Aorta (tissue), 5 donors: ENCODE data around the gene ARHGDIB. TPM values are rescaled to one million over a fixed set of nuclear protein-coding genes. Genes with fewer than 3 reads are reported as not detected.

Experiments used
- ATAC-seq: fragments of 200-7000 bp; cut with Tn5 transposase; one replicate; pipeline ENCODE4 v1.9.1; 2022; ENCODE audit warnings: moderate library complexity; ENCODE audit not compliant: low FRiP score
- DNase-seq, 2 donors: peaks; one replicate each; pipeline ENCODE4 v3.0.0-alpha.2; 2020
- H3K27ac ChIP-seq, 2 donors: one replicate each; pipeline ENCODE4 v1.5.1; 2013; ENCODE audit warnings: low read length in 2 of 2, mild to moderate bottlenecking in 2 of 2, moderate library complexity in 2 of 2, control low read depth in 1 of 2, inconsistent platforms in 1 of 2, low read depth in 1 of 2
- H3K27me3 ChIP-seq, 2 donors: one replicate each; pipeline ENCODE4 v1.6.1; 2013; ENCODE audit warnings: control low read depth in 1 of 2, low read length in 1 of 2, mild to moderate bottlenecking in 1 of 2, moderate library complexity in 1 of 2; ENCODE audit not compliant: insufficient read depth in 2 of 2, control insufficient read depth in 1 of 2
- H3K36me3 ChIP-seq, 2 donors: one replicate each; pipeline ENCODE4 v1.6.1; 2013; ENCODE audit warnings: control low read depth in 1 of 2, low read length in 1 of 2, mild to moderate bottlenecking in 1 of 2; ENCODE audit not compliant: insufficient read depth in 2 of 2, control insufficient read depth in 1 of 2
- H3K4me1 ChIP-seq, 2 donors: one replicate each; pipeline ENCODE4 v1.6.1; 2013; ENCODE audit warnings: low read length in 2 of 2, control low read depth in 1 of 2, mild to moderate bottlenecking in 1 of 2, moderate library complexity in 1 of 2; ENCODE audit not compliant: insufficient read depth in 2 of 2, control insufficient read depth in 1 of 2
- H3K4me3 ChIP-seq, 2 donors: one replicate each; pipeline ENCODE4 v1.5.1; 2013; ENCODE audit warnings: low read length in 2 of 2, control low read depth in 1 of 2, mild to moderate bottlenecking in 1 of 2
- H3K9me3 ChIP-seq: one replicate; pipeline ENCODE4 v1.6.1; 2013; ENCODE audit warnings: mild to moderate bottlenecking, low read length; ENCODE audit not compliant: control insufficient read depth
- WGBS, 2 donors: extraction: QIAGEN DNeasy Blood & Tissue Kit; methylation state at CpG; one replicate each; pipeline ENCODE4 v1.1.7; 2013; 5-methylcytosine and 5-hydroxymethylcytosine counted together
- intact Hi-C, 2 donors: fragments of 100-400 bp; cut with DNase I; formaldehyde crosslinking; loops; one replicate each; pipeline versions ENCODE4 v1.14.2 to v1.15.0; 2022
- polyA plus RNA-seq, 2 donors: library from polyadenylated mRNA; stranded (reverse); fragments of 200-250 nt; gene quantifications; one replicate each; pipeline ENCODE4 v1.2.3, GENCODE V29; 2013
- total RNA-seq, 2 donors: library from RNA; stranded (reverse); fragmentation: NEBNext Ultra II Directional; extraction: Animal tissue kit (Norgen Biotek cat#: 25700); gene quantifications; one replicate each; pipeline ENCODE4 v1.2.1, GENCODE V29; 2021
- donor health status: healthy with polysubstance abuse.
- donor health status: Bipolar disorder and iron deficiency.
- donor health status: DM: no; HTN: no; CAD: no.
- donor health status: DM: no; HTN: no; CAD: no.
- donor health status: DM: yes; HTN: yes; CAD: no.

ARHGDIB gene
- total and polyA plus RNA-seq, 4 donors = 119 to 248 (median 152) TPM

DNA sequence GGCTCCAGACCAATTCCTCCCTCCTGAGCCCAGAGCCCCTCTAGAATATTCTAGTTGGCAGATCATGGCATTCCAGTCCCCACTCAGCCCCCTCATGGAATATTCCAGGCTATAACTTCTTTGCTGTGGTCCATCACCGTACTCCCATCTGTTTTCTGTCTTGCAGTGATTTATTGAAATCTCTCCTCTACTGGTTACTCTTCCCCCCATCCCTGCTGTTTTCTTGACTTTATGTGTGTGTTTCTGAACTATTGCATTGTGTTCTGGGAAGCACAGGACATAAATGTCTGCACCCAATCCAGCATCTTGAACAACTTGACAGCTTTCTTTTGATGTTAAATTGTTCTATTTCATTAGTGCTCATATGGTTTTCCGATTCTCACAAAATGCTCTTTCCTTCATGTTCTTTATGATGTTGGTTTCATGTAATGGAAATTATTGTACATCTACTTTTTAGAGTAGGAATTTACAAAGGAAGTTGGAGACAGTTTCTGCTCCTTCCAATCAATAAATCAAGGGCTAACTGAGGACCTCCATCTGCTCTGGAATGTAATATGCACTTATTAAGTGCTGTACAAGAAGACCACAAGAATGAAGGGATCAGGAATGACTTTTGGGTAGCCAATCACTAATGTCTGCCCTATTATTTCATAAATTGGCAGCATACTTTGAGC is 37.8 kb upstream of the ARHGDIB start:
- no peaks in the 10 kb centered on the region for H3K9me3 ChIP-seq
- intact Hi-C loops = loop anchor here (5.0 to 10.0 kb wide), 6 partner anchors 64 to 526 kb away; partner anchors contain the start of gene ERP27 (in 1 of the 2)
- ATAC-seq = no peak
- H3K27ac ChIP-seq = no peak overlapping the region
- DNase-seq = no peak
- no peak overlapping the region for H3K4me3 ChIP-seq
- no peaks in the 10 kb centered on the region for H3K36me3 ChIP-seq
- H3K4me1 ChIP-seq = peaks cover 2% of the 10 kb centered on the region in 2 donors
- H3K27me3 ChIP-seq = no peaks in the 10 kb centered on the region
- 71 to 85% methylated on average over 2 of the region's 2 CpGs for WGBS, 2 donors

GRCh38 chr12:14997998-14998397 is 36.6 kb upstream of the ARHGDIB start:
- H3K27ac ChIP-seq = no peak overlapping the region
- WGBS, 2 donors = 79 to 82% methylated on average over 3 of the region's 3 CpGs

GRCh38 chr12:14995583-14996425 is 34.4 kb upstream of the ARHGDIB start:
- no peaks in the 10 kb centered on the region for H3K4me1 ChIP-seq
- 86 to 89% methylated on average over 3 of the region's 3 CpGs for WGBS, 2 donors
- H3K27ac ChIP-seq = no peak overlapping the region
- H3K4me3 ChIP-seq = no peak overlapping the region
- ATAC-seq = peak; percentile 82
- H3K27me3 ChIP-seq = no peaks in the 10 kb centered on the region
- H3K36me3 ChIP-seq = no peaks in the 10 kb centered on the region
- no peak for DNase-seq
- H3K9me3 ChIP-seq = no peaks in the 10 kb centered on the region
- intact Hi-C loops = loop anchor here (2.0 to 10.0 kb wide), 7 partner anchors 61 to 529 kb away; partner anchors contain the start of gene ERP27 (in 1 of the 2)

More at GRCh38 chr12:14997998-14998397, 36.6 kb upstream of the ARHGDIB start:
- intact Hi-C loops = loop anchor here (2.0 to 10.0 kb wide), 7 partner anchors 63 to 527 kb away; partner anchors contain the start of gene ERP27 (in 1 of the 2)
- Histone ChIP-seq H3K36me3 (no peaks in the 10 kb centered on the region), H3K9me3 (no peaks in the 10 kb centered on the region), H3K27me3 (no peaks in the 10 kb centered on the region), H3K4me1 (peaks cover 2% of the 10 kb centered on the region in 2 donors), H3K4me3 (no peak overlapping the region)
- DNase-seq (no peak), ATAC-seq (no peak)

GRCh38 chr12:14994610-14995009 is 33.2 kb upstream of the ARHGDIB start:
- no peak overlapping the region for H3K27ac ChIP-seq
- ATAC-seq = no peak
- no peak overlapping the region for H3K4me3 ChIP-seq
- intact Hi-C loops = loop anchor here (2.0 to 10.0 kb wide), 7 partner anchors 60 to 530 kb away; partner anchors contain the start of gene ERP27 (in 1 of the 2)
- no peaks in the 10 kb centered on the region for H3K4me1 ChIP-seq
- WGBS, 2 donors = 83 to 85% methylated on average over 3 of the region's 3 CpGs
- H3K36me3 ChIP-seq = no peaks in the 10 kb centered on the region
- H3K27me3 ChIP-seq = no peaks in the 10 kb centered on the region
- no peak for DNase-seq
- no peaks in the 10 kb centered on the region for H3K9me3 ChIP-seq

DNA sequence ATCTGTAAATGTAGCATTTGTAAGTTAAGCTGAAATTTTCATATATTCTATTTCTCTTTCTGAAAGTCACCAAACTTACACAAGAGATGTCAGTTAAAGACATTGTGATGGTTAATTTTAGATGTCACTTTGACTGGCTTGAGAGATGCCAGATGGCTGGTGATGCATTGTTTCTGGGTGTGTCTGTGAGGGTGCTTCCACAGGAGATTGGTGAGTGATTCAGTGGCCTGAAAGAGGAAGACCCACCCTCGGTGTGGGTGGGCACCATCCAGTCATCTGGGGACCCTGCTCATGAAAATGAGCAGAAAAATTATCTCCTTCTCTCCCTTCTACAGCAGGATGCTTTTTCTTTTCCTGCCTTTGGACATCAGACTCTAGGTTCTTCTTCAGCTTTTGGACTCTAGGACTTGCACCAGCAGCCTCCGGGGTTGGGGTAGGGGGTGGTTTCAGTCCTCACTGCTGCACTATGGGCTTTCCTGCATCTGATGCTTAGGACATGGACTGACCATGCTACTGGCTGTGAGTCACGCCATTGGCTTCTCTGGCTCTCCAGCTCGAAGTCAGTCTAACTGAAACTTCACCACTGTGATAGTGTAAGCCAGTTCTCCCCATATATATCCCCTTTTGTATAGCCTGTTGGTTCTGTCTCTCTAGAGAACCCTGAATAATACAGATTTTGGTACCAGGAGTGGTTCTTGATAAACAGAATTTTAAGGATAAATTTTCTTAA is 32.3 kb upstream of the ARHGDIB start:
- H3K36me3 ChIP-seq = no peaks in the 10 kb centered on the region
- H3K4me1 ChIP-seq = no peaks in the 10 kb centered on the region
- ATAC-seq (no peak), DNase-seq (peak in 1 of 2 donors; percentile 59)
- H3K4me3 ChIP-seq = no peak overlapping the region
- H3K27ac ChIP-seq = no peak overlapping the region
- intact Hi-C loops = loop anchor here (2.0 to 10.0 kb wide), 4 partner anchors 59 to 531 kb away; partner anchors contain the start of gene ERP27 (in 1 of the 2)
- H3K9me3 ChIP-seq = no peaks in the 10 kb centered on the region
- H3K27me3 ChIP-seq = no peaks in the 10 kb centered on the region
- 52 to 54% methylated on average over 4 of the region's 4 CpGs for WGBS, 2 donors

DNA sequence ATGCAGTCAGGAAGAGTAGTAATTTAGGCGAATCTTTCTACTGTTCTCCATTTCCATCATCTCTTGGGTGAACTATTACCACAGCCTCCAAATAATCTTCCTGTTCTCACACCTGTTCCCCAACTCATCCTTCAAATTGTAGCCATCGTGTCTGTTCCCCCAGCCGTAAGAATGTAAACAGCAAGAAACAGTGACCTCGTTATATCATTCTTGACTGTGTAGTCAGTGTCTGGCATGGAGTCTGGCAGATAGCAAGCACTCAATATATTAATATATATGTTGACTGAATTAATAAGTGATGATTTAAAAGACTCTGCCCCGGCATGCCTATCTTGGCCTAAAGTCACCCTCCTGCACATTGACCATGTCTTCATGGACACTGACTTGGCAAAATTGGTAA is 31.7 kb upstream of the ARHGDIB start:
- ATAC-seq = no peak
- WGBS, 2 donors = 80 to 81% methylated on average over 5 of the region's 5 CpGs
- intact Hi-C loops = loop anchor here (10.0 kb wide), 3 partner anchors 58 to 532 kb away; partner anchors contain the start of gene ERP27 (in 1 of the 2)

GRCh38 chr12:14992673-14993072 is 31.3 kb upstream of the ARHGDIB start:
- intact Hi-C loops = loop anchor here (10.0 kb wide), 3 partner anchors 58 to 532 kb away; partner anchors contain the start of gene ERP27 (in 1 of the 2)
- Histone ChIP-seq H3K4me1 (no peaks in the 10 kb centered on the region), H3K9me3 (no peaks in the 10 kb centered on the region), H3K36me3 (no peaks in the 10 kb centered on the region), H3K4me3 (no peak overlapping the region), H3K27me3 (no peaks in the 10 kb centered on the region), H3K27ac (no peak overlapping the region)
- DNase-seq = no peak
- WGBS, 2 donors = 97 to 98% methylated on average over 3 of the region's 3 CpGs
- ATAC-seq = no peak

More for the DNA sequence above, 31.7 kb upstream of the ARHGDIB start:
- no peaks in the 10 kb centered on the region for H3K4me1 ChIP-seq
- no peaks in the 10 kb centered on the region for H3K9me3 ChIP-seq
- no peak overlapping the region for H3K27ac ChIP-seq
- DNase-seq = no peak
- no peak overlapping the region for H3K4me3 ChIP-seq
- no peaks in the 10 kb centered on the region for H3K27me3 ChIP-seq
- H3K36me3 ChIP-seq = no peaks in the 10 kb centered on the region

DNA sequence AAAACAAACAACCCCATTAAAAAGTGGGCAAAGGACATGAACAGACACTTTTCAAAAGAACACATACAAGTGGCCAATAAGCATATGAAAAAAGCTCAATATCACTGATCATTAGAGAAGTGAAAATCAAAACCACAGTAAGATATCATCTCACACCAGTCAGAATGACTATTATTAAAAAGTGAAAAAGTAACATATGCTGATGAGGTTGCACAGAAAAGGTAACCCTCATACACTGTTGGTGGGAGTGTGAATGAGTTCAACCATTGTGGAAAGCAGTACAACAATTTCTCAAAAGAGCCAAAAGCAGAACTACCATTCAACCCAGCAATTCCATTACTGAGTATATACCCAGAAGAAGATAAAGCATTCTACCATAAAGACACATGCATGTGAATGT is 29.7 kb upstream of the ARHGDIB start:
- DNase-seq (no peak), ATAC-seq (no peak)
- H3K9me3 ChIP-seq = no peaks in the 10 kb centered on the region
- H3K4me1 ChIP-seq = no peaks in the 10 kb centered on the region
- H3K4me3 ChIP-seq = no peak overlapping the region
- H3K27ac ChIP-seq = no peak overlapping the region
- H3K27me3 ChIP-seq = no peaks in the 10 kb centered on the region
- H3K36me3 ChIP-seq = no peaks in the 10 kb centered on the region
- intact Hi-C loops = loop anchor here (10.0 kb wide), 3 partner anchors 56 to 534 kb away; partner anchors contain the start of gene ERP27 (in 1 of the 2)
